Stimulated activated CD4-positive, alpha-beta T cell treated with anti-CD3 and anti-CD28 coated beads, Interleukin-1b, Interleukin-23, amount 100 ng/mL, for 4 hours (primary cell): ENCODE data around the gene ZNF496.
"Not testable (repeated sequence)": the region's sequence is repeated elsewhere in the genome, so short reads cannot be mapped to it uniquely, and the experiment has no call there.

Experiments
- DNase-seq, 2 donors: peaks; one replicate each; pipeline ENCODE4 v3.0.0-alpha.2; 2020; ENCODE audit warnings: low read depth in 2 of 2

ZNF496 gene

DNA sequence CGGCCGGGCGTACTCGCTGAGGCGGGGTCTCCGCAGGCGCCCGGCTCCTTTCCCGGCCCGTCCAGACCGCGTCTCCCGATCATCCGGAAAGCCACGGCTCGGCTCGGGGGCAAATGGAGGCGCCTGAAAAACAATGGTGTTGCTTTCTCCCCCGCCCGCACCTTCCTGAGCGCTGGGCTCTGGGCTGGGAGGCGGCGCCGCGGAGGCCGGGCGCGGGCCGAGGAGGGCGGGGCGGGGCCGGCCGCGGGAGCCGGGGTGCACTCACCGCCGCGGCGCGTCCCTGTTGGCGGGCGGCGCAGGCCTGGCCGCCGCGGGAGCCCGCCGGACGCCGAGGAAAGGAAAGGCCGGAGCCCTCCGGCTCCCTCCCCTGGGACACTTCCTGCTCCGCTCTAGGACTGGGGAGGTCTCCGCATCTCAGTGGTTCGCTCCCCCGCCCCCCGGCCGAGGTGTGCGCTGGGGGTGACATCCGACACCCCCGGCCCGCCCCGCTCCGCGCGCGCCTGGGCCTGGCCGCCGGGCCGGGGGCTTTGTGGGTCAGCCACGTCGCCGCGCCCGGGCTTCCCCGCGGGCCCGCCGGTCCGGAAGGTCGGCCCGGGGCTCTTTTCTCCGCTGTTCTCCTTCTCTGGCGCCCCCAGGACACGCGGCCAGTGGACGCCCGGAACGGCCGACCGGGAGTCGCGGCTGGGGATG is at the start of gene ZNF496:
ZNF496 (minus strand) TSS at position 343 of the 690 bp plus-strand sequence. CDS start 2,289 bp downstream, outside the sequence.
- DNase-seq, result peak; percentile 37 to 56

DNA sequence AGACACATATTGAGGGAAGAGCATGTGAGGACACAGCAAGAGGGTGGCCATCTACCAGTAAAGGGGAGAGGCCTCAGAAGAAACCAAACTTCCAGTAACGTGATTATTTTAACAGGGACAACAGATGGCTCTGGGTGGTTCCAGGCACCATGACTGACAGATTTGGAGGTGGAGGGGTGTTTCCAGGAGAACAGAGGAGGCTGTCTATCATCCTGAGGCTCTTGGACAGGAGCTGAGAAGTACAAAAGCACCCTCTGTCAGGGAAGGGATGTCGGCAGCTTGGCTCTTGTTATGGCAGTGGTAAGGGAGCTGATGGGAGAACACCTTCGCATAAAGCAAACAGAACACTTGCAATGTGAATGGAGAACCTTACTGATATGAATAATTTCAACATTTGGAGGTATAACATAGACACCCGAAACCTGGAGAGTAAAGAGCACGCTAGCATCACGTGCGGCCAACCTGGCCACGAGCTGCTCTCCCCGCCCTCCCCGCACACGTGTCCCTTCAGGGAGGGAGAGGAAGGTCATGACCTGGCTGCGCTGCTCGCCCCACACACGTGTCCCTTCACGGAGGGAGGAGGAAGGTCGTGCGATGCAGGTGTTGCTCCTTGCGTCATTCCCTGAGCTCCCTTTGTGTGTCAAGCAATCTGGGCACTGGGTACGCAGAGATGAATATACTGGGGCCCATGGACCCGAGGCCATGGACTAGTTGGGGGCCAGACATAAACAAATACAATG is 46.8 kb upstream of the ZNF496 start:
- no peak for DNase-seq

DNA sequence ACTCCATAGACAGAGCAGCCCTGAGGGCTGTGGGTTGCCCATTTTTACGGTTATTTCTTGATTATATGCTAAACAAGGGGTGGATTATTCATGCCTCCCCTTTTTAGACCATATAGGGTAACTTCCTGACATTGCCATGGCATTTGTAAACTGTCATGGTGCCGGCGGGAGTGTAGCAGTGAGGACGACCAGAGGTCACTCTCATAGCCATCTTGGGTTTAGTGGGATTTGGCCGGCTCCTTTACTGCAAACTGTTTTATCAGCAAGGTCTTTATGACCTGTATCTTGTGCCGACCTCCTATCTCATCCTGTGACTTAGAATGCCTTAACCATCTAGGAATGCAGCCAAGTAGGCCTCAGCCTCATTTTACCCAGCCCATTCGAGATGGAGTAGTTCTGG is 46.0 kb upstream of the ZNF496 start:
- DNase-seq, result not testable (repeated sequence)

DNA sequence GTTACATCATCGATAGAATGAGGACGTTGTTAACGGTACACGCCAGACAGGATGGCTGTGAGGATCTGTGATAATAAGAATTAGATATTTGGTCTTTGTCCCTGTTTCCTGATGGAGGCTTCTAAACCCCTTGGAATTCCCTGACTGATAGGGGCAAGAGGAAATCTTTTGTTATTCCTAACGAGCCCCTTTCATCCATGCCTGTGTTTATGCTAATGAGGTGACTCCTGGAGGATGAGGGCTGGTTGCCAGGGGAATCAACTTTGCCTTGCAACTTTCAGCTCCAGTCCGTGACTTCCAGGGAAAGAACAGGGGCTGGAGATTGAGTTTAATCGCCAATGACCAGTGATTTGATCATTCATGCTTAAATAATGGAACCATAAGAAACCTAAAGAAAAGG is 45.0 kb upstream of the ZNF496 start:
- no peak for DNase-seq

DNA sequence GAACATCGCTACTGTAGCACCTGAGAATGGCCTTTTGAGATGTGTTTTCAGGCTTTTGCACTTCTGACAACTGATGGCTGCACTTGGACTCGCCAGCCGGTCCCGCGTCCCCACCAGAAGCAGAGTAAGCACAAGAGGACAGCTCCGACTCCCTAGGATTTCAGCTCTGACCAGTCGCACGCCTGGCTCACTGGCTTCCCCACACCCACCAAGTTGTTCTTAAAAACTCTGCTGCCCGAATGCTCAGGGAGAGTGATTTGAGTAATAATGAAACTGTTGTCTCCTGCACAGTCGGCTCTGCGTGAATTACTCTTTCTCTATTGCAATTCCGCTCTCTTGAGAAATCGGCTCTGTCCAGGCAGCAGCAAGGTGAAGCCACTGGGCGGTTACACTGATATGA is 44.1 kb upstream of the ZNF496 start:
- no peak for DNase-seq

DNA sequence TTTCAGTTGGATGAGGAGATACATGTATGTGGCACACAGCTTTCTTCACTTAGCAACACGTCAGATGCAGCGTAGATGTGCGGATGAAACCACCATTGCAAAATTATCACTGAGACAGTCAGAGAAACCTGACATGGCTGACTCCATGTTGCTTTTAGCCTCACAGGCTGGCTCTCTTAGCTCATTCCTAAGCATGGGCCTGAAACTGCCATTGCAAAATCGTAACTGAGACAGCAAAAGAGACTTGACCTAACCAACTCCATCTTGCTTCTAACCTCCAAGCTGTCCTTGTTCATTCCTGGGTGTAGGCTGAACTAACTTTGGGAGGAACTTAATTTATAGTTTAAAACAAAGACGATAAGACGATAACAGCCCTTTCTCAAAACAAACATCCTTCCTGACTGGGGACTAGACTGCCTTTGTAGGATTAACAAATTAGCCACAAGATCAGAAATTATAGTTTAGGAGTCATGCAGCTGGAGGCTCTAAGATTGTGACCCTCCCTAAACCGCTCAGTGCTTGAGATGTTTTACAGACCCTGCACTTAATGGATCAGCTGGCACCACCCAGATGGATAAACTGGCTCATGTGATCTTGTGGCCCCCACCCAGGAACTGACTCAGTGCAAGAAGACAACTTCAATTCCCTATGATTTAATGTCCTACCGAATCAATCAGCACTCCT is 43.1 kb upstream of the ZNF496 start:
- DNase-seq, result not testable (repeated sequence)

DNA sequence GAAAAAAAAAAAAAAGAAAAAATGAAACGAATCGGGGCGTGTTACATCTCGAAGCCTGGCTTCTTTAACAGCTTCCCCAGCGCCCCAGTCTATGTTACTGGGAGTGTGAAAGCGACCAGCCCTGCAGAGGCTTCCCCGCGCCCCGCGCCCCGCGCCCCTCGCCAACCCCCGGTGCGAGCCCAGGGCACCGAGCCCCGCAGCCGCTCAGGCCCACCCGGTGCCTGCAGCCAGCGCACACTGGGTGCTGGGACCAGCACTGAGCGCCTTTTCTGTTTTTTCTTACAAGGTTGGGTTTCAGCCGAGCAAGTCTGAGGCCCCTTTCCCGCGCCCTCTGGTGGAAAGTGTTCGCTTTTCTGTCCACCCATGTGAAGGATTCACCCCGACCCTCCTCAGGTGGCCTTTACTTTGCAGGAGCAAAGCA is 42.1 kb upstream of the ZNF496 start:
- DNase-seq, result peak; percentile 39 to 52

DNA sequence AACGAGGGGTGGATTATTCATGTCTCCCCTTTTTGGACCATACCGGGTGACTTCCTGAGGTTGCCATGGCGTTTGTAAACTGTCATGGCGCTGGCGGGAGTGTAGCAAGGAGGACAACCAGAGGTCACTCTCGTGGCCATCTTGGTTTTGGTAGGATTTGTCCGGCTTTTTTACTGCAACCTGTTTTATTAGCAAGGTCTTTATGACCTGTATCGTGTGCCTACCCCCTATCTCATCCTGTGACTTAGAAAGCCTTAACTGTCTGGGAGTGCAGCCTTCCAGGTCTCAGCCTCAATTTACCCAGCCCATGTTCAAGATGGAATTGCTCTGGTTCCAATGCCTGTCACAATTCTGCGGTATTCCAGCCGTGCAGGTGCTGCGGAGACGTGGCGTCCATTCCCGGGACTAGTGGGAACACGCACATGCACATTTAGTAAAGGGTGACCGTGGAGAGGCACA is 40.2 kb upstream of the ZNF496 start:
- no peak for DNase-seq

DNA sequence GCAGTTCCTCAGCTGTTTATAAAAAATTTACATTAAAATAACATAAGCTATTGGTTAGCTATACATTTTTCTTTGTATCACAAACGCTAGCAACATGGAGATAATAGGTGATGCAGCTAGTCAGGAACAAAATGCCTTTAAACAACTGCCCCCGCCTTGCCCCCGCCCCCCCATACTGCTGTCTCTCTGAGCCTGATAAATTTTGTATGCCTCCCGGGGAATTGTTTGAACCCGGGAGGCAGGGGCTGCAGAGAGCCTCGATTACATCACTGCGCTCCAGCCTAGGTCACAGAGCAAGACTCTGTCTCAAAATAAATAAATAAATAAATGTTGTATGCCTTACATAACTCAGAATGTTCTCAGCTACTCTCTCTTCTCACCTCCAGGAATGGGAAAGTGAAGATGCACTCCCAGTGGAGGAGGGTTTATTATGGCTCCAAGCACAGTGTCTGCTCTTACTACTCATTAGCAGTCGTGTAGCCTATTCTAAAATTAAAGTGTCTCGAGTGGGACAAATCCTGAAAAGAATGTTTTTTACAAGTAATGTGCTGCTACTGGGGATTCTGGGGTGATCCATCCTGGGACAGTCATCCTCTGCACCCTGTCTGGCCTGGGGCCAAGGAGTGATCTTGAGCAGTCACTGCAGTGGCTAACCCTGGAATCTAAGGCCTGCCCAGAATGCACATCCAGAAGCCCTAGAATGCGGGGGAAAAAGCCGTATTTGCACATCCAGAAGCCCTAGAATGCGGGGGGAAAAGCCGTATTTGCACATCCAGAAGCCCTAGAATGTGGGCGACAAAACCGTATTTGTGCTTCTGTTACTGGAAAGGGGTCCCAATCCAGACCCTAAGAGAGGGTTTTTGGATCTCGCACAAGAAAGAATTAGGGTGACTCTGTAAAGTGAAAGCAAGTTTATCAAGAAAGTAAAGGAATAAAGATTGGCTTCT is 39.4 kb upstream of the ZNF496 start:
- no peak for DNase-seq

DNA sequence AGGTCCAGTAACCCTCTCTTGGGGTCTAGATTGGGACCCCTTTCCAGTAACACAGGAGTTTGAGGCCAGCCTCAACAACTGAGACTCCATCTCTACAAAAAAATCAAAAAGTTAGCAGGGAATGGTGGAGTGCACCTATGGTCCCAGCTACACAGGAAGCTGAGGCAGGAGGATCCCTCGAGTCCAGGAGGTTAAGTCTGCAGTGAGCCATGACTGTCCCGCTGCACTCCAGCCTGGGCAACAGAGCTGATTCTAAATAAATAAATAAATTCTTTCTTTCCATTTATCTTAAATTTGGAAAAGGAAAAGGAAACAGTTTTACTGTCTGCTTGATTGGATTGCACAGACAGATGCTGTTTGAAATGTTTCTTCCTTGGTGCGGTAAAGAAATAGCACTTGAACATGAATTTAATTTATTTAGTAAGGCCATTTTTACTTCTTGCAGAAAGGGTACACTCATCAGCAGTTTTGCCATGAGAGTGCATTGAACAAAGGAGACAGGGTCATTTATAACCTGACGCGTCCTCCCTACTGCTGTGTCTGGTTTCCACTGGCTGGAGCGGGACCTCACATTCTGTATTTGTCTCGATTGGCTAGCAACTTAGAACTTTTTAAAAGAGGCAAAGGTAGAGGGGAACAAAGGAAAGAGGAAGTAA is 37.0 kb upstream of the ZNF496 start:
- DNase-seq, result no peak

DNA sequence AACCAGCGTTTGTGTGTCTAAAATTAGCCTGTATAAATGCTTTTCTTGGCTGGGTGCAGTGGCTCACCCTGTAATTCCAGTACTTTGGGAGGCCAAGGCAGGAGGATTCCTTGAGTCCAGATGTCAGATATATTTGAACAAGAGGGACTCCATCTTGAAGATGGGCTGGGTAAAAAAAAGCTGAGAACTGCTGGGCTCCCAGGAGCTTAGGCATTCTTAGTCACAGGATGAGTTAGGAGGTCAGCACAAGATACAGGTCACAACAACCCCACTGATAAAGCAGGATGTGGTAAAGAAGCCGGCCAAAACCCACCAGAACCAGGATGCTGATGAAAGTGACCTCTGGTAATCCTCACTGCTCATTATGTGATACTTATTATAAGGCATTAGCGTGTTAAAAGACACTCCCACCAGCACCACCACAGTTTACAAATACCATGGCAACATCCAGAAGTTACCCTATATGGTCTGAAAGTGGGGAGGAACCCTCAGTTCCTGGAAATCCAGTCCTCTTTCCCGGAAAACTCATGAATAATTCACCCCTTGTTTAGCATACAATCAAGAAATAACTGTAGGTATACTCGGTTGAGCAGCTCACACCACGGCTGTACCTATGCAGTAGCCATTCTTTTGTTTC is 36.2 kb upstream of the ZNF496 start:
- no peak for DNase-seq

DNA sequence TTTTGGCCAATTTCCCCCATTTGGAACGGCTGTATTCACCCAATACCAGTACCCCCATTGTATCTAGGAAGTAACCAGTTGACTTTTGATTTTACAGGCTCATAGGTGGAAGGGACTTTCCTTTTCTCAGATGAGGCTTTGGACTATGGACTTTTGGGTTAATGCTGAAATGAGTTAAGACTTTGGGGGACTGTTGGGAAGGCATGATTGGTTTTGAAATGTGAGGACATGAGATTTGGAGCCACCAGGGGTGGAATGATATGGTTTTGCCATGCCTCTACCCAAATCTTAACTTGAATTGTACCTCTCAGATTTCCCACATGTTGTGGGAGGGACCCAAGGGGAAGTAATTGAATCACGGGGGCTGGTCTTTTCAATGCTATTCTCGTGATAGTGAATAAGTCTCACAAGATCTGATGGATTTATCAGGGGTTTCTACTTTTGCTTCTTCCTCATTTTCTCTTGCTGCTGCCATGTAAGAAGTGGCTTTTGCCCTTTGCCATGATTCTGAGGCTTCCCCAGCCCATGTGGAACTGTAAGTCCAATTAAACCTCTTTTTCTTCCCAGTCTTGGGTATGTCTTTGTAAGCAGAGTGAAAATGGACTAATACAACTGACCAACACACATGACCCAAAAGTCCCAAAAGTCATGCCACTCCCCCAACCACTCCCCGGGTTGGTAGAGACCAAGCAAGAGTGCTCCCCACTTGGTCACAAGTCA is 35.4 kb upstream of the ZNF496 start:
- DNase-seq, result no peak

DNA sequence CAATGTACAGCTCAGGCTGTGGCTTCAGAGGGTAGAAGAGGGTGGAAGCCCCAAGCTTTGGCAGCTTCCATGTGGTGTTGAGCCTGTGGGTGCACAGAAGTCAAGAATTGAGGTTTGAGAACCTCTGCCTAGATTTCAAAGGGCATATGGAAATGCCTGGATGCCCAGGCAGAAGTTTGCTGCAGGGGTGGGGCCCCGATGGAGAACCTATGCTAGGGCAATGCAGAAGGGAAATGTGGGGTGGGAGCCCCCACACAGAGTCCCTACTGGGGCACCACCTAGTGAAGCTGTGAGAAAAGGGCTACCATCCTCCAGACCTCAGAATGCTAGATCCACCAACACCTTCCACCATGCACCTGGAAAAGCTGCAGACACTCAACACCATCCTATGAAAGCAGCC is 34.7 kb upstream of the ZNF496 start:
- not testable (repeated sequence) for DNase-seq

DNA sequence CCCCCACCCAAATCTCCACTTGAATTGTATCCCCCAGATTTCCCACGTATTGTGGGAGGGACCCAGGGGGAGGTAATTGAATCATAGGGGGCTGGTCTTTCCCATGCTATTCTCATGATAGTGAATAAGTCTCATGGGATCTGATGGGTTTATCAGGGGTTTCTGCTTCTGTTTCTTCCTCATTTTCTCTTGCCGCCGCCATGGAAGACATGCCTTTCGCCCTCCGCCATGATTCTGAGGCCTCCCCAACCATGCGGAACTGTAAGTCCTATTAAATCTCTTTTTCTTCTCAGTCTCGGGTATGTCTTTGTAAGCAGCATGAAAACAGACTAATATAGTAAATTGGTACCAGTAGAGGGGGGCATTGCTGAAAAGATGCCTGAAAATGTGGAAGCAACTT is 33.4 kb upstream of the ZNF496 start:
- no peak for DNase-seq

DNA sequence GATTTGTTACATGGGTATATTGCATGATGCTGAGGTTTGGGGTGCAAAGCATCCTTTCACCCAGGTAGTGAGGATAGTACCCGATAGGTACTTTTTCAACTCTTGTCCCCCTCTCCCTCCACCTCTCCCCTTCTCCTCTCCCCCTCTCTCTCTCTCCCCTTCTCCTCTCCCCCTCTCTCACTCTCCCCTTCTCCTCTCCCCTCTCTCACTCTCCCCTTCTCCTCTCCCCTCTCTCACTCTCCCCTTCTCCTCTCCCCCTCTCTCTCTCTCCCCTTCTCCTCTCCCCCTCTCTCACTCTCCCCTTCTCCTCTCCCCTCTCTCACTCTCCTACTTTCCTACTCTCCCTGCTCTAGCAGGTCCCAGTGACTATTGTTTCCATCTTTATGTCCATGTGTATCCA is 31.3 kb upstream of the ZNF496 start:
- not testable (repeated sequence) for DNase-seq

DNA sequence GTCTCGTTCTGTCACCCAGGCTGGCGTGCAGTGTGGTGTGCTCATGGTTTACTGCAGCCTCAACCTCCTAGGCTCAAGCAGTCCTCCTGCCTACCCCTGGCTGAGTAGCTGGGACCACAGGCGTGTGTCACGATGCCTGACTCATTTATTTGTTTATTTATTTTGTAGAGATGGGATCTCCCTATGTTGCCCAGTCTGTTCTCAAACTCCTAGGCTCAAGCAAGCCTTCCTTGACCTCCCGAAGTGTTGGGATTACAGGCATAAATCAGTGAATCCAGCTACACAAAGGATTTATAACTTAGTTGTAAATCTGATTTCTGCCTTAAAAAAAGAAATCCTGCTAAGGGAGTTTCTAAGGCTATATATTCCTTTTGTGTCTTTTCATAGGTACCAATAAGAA is 30.5 kb upstream of the ZNF496 start:
- no peak for DNase-seq

DNA sequence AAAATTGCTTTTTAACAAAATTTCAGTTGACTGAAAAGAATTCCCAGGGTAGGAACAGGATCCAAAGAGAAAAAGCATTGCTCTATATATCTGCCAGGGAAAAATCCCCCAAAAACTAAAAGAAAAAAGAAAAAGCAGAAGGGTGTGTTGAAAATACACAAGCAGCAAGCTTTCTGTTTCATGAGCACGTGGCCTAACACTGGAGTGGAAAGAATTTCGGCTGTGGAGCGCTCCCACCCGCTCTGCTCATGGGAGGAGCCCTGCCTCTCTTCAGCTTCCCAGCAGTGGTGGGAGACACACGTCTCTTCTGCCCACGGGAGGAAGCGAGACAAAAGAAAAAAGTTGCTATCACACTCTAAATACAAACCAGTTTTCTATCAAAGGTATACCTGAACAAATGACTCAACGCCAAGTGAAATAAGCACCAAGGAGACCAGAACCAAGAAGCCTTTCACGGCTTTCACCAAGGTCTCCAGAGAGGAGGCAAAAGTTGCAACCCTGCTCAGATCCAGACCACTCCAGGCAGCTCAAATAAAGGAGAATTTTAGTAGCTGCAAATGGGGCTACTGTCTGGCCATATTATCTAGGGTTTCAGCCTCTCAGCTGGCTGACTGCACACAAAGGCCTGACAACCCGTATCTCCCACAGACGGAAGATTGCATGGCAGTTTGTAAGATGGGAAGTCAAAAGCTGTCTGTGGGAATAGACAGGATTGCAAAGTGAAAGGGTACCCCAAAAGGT is 29.5 kb upstream of the ZNF496 start:
- DNase-seq, result no peak

DNA sequence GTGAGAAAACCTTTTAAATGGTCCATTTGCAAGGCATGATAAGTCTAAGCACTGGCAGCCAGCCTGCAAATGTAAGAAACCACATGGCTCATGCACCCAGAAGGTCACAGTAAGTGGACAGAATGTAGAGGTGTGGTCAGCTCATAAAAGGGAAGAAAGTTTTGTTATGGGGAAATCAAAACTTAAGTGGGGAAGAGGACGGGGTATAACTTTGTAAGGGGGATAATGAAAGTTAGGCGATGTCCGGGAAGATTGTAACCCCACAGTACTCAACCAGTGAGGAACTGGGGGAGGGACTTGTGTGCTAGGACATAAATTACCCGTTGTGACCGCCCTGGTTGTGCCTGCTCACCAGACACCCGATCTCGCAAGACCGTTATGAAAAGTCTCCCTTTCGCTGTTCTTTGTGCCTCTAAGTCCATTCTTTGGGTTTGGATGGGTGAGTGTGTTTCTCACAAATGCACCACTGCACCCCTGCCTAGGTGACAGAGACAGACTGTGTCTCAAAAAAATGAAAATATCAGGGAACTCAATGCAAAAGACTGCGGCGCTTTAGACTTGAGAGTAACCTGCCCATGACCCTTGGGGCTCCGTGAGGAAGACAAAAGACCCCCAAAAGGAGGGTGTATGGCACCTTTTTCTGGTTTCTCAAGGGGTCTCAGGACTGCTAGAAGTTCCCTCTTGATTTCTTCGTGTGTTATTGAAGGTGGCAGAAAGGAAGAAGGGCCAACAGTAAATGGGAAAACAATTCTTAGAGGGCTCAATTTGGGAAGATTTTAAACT is 28.6 kb upstream of the ZNF496 start:
- DNase-seq, result no peak
